Measurements from ENCODE around the gene TIMM8B. TPM values are rescaled to one million over a fixed set of nuclear protein-coding genes. Genes with fewer than 3 reads are reported as not detected.

The TIMM8B gene, protein sequence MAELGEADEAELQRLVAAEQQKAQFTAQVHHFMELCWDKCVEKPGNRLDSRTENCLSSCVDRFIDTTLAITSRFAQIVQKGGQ
- 38.8 and 49.9 TPM in 2 replicates for total RNA-seq

DNA sequence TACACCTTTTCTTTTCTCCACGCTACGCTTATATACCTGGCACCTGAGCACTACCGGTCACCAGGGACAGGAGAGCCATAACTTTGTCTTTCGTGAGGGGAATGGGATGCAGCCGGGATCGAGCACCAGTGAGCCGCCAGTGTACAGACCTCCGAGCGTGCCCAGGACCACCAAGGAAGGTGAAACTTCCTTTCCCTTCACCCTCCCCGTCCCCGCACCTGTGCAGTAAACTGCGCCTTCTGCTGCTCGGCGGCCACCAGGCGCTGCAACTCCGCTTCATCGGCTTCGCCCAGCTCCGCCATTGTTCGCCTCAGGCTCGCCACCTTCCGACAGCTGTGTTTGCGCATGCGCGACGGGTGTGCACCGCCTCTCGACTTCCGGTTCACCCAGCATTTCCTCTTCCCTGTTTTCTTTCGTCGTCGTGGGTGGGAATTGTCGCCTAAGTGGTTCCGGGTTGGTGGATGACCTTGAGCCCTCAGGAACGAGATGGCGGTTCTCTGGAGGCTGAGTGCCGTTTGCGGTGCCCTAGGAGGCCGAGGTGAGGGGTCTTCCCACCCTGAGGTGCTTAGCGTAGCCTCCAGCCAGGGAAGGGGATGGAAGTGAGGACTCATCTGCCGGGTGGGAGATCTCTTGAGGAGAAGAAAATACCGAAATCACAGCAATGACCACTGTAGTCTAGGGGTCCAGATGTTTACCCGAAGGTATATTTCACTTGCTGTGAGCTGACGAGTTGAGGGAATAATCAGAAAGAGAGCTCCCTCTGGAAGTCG lies at the start of gene TIMM8B, which contains the start of gene SDHD:
TSS of gene TIMM8B (minus strand) at position 335 of the 770 bp plus-strand sequence. CDS start at position 302, 33 bp downstream.
TSS of gene SDHD (plus strand) at position 452 of the 770 bp plus-strand sequence. CDS start at position 487, 35 bp downstream.

DNA sequence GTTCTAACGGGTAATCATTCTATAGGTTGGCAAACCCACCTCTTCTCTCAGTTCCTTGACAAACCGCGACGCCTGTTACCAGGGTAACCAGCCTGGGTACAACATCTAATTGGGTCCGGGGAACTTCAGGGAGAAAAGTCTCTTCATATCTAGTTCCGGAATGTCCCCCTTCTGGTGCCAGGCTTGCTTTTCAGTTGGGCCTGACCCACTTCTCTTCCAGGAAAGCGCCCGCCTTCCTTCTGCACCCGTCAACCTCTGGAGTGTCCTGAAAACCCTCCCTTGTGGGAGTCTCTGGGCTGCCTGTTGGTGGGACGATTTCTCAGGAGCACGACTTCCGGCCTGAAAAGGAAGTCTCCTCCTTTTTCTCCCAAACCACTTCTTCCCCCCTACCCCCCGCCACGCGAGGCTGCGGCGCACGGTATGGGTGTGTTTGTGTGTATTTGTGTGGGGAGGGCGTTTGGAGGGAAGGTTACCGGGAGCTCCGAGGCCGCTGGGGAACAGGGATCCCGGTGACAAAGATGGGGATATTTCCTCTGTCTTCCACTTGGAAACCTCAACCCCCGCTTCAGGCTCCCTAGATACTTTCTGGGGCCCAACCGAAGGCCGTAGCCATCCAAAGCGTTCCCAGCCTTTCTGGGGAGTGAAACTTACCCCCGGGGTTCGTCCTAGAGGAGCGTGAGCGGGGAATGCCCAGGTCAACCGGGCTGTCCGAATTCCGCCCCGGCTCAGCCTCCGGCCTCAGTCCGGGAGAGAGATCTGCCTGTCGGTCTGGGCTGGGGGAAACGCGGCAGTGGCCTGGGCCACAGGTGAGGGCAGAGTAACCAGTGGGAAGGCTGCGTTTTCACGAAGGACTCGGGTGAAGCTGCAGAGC lies 12.4 kb downstream of the TIMM8B start, which contains the start of the genes NKAPD1 and PIH1D2:
TSS of gene NKAPD1 (plus strand) at position 359 of the 871 bp plus-strand sequence. CDS start 1,276 bp downstream, outside the sequence.
TSS of gene PIH1D2 (minus strand) at position 77 of the 871 bp plus-strand sequence. CDS start 843 bp downstream, outside the sequence.

Other genes starting within 250 kb of the TIMM8B start
- gene ALG9, start 215.2 kb downstream of the TIMM8B start, total RNA-seq, result 31.8 and 36.9 TPM in 2 replicates
- gene FDXACB1, start 207.6 kb downstream of the TIMM8B start, total RNA-seq, result 2.2 and 2.3 TPM in 2 replicates
- gene CFAP68, start 207.2 kb downstream of the TIMM8B start, total RNA-seq, result 16.2 and 18.3 TPM in 2 replicates
- 0.85 and 18.1 TPM in 2 replicates for gene CRYAB, start 175.0 kb downstream of the TIMM8B start, total RNA-seq
- gene HSPB2, start 174.0 kb downstream of the TIMM8B start, total RNA-seq, result 0.24 TPM in 1 of 2 replicates, not detected in the other
- 1.1 and 1.7 TPM in 2 replicates for gene C11orf52, start 167.8 kb downstream of the TIMM8B start, total RNA-seq
- gene DIXDC1, start 149.4 kb downstream of the TIMM8B start, total RNA-seq, result 10.9 and 20.5 TPM in 2 replicates
- 39.8 and 40.7 TPM in 2 replicates for gene DLAT, start 61.3 kb downstream of the TIMM8B start, total RNA-seq
- 0.72 and 1.1 TPM in 2 replicates for gene PIH1D2, start 12.7 kb downstream of the TIMM8B start, total RNA-seq
- gene NKAPD1, start 12.5 kb downstream of the TIMM8B start, total RNA-seq, result 17.8 and 24.3 TPM in 2 replicates
- gene SDHD, start 117 bp upstream of the TIMM8B start, total RNA-seq, result 172 and 180 TPM in 2 replicates
- 30.8 and 91.9 TPM in 2 replicates for gene IL18, start 77.3 kb upstream of the TIMM8B start, total RNA-seq
- not detected in 2 replicates for gene TEX12, start 80.6 kb upstream of the TIMM8B start, total RNA-seq
- 0.24 and 0.85 TPM in 2 replicates for gene BCO2, start 88.8 kb upstream of the TIMM8B start, total RNA-seq
- 55.2 and 68.8 TPM in 2 replicates for gene PTS, start 139.7 kb upstream of the TIMM8B start, total RNA-seq
- not detected in 2 replicates for gene PLET1, start 174.1 kb upstream of the TIMM8B start, total RNA-seq

Data from tracheal epithelial cell (primary cell).